SU-DHL-6 (cell line): ENCODE data around the gene CPLX1.

Experiments
- H2AFZ ChIP-seq: fragments of 200-600 bp; sonication (generic); 2 replicates; pipeline ENCODE4 v1.6.1; 2014; ENCODE audit warnings: low read depth, mild to moderate bottlenecking, moderate library complexity, mixed read lengths, antibody characterized with exemption, low read length; ENCODE audit not compliant: severe bottlenecking
- H3F3A ChIP-seq: fragments of 200-600 bp; shearing (Covaris generic); 2 replicates; pipeline ENCODE4 v1.6.0; 2016; ENCODE audit warnings: antibody characterized with exemption, mild to moderate bottlenecking; ENCODE audit not compliant: insufficient read depth
- H3K27ac ChIP-seq: fragments of 200-600 bp; sonication (generic); 2 replicates; pipeline ENCODE4 v1.5.1; 2016; ENCODE audit warnings: low read depth, mild to moderate bottlenecking, low read length, moderate library complexity, mixed read lengths
- H3K27me3 ChIP-seq: fragments of 200-600 bp; sonication (generic), shearing (Covaris generic); 2 replicates; pipeline ENCODE4 v1.6.0; 2014; ENCODE audit warnings: mild to moderate bottlenecking, low read length
- H3K36me3 ChIP-seq: fragments of 200-600 bp; sonication (generic); 2 replicates; pipeline ENCODE4 v1.6.1; 2014; ENCODE audit warnings: mild to moderate bottlenecking, low read length, mixed read lengths
- H3K4me2 ChIP-seq: fragments of 300-600, 200-600 bp; shearing (Covaris generic), sonication (generic); 2 replicates; pipeline ENCODE4 v1.6.0; 2014; ENCODE audit warnings: low read length, low read depth, mild to moderate bottlenecking; ENCODE audit not compliant: poor library complexity, severe bottlenecking
- H3K4me3 ChIP-seq: fragments of 200-600 bp; sonication (generic); 2 replicates; pipeline ENCODE4 v1.5.1; 2014; ENCODE audit warnings: antibody characterized with exemption, low read length, mild to moderate bottlenecking, mixed read lengths; ENCODE audit not compliant: insufficient read depth, poor library complexity, severe bottlenecking
- H3K79me2 ChIP-seq: fragments of 200-600 bp; sonication (generic); 2 replicates; pipeline ENCODE4 v1.6.1; 2014; ENCODE audit warnings: mild to moderate bottlenecking, low read length, moderate library complexity; ENCODE audit not compliant: insufficient read depth
- H3K9ac ChIP-seq: fragments of 200-600 bp; sonication (generic); 2 replicates; pipeline ENCODE4 v1.7.0; 2014; ENCODE audit warnings: mild to moderate bottlenecking, low read length
- H3K9me2 ChIP-seq: fragments of 200-600 bp; sonication (generic); replicated peaks from 2 replicates; pipeline ENCODE4 v1.6.1; 2014; ENCODE audit warnings: low read length; ENCODE audit not compliant: insufficient read depth
- H3K9me3 ChIP-seq: fragments of 200-600 bp; sonication (generic); 2 replicates; pipeline ENCODE4 v1.6.1; 2014; ENCODE audit warnings: low read length, mixed read lengths; ENCODE audit not compliant: insufficient read depth
- H4K20me1 ChIP-seq: fragments of 200-600 bp; sonication (generic); 2 replicates; pipeline ENCODE4 v1.6.1; 2014; ENCODE audit warnings: low read depth, mild to moderate bottlenecking, antibody characterized with exemption, low read length, moderate library complexity, mixed read lengths
- CTCF ChIP-seq: fragments of 200-600 bp; sonication (generic); IDR thresholded peaks from one replicate; pipeline ENCODE4 v1.5.1; 2017; ENCODE audit warnings: antibody characterized with exemption, mild to moderate bottlenecking, low read length, moderate library complexity; ENCODE audit not compliant: insufficient read depth, poor library complexity, severe bottlenecking
- EZH2phosphoT487 ChIP-seq: fragments of 200-600 bp; sonication (generic), shearing (Covaris generic); conservative IDR thresholded peaks from 2 replicates; pipeline ENCODE4 v1.6.1; 2018; ENCODE audit warnings: mild to moderate bottlenecking, antibody characterized with exemption, low read length, moderate library complexity, mixed read lengths

Gene CPLX1

GRCh38 chr4:827209-828081, 1.5 kb upstream of the CPLX1 start:
- H3F3A ChIP-seq: no peaks in the 10 kb centered on the region
- no peak for TF ChIP-seq EZH2phosphoT487
- TF ChIP-seq CTCF: no peak
- no peaks in the 10 kb centered on the region for H3K36me3 ChIP-seq
- no peaks in the 10 kb centered on the region for H3K9me3 ChIP-seq
- no peaks in the 10 kb centered on the region for H3K27me3 ChIP-seq
- H3K4me3 ChIP-seq: no peak overlapping the region
- no peaks in the 10 kb centered on the region for H4K20me1 ChIP-seq
- H3K9me2 ChIP-seq: no peaks in the 10 kb centered on the region
- no peak overlapping the region for H3K4me2 ChIP-seq
- H3K9ac ChIP-seq: no peak overlapping the region
- no peaks in the 10 kb centered on the region for H3K79me2 ChIP-seq
- H3K27ac ChIP-seq: no peak overlapping the region
- no peak overlapping the region for H2AFZ ChIP-seq

GRCh38 chr4:826508-827208, 729 bp upstream of the CPLX1 start:
- no peaks in the 10 kb centered on the region for H3K36me3 ChIP-seq
- H3K79me2 ChIP-seq: no peaks in the 10 kb centered on the region
- H4K20me1 ChIP-seq: no peaks in the 10 kb centered on the region
- no peak overlapping the region for H3K9ac ChIP-seq
- H3K9me3 ChIP-seq: no peaks in the 10 kb centered on the region
- no peak overlapping the region for H3K4me3 ChIP-seq
- no peak overlapping the region for H2AFZ ChIP-seq
- no peaks in the 10 kb centered on the region for H3F3A ChIP-seq
- no peak overlapping the region for H3K4me2 ChIP-seq
- H3K9me2 ChIP-seq: no peaks in the 10 kb centered on the region
- H3K27ac ChIP-seq: no peak overlapping the region
- no peaks in the 10 kb centered on the region for H3K27me3 ChIP-seq
- TF ChIP-seq EZH2phosphoT487: no peak
- no peak for TF ChIP-seq CTCF

- H3K27ac ChIP-seq: no peak overlapping the region
- no peak overlapping the region for H3K9ac ChIP-seq
- no peaks in the 10 kb centered on the region for H3F3A ChIP-seq
- H3K4me3 ChIP-seq: peak overlapping the region; percentile 44
- TF ChIP-seq EZH2phosphoT487 (no peak), CTCF (no peak)
- no peaks in the 10 kb centered on the region for H3K9me2 ChIP-seq
- no peaks in the 10 kb centered on the region for H3K36me3 ChIP-seq
- H3K27me3 ChIP-seq: no peaks in the 10 kb centered on the region
- no peak overlapping the region for H2AFZ ChIP-seq
- H4K20me1 ChIP-seq: no peaks in the 10 kb centered on the region
- no peaks in the 10 kb centered on the region for H3K79me2 ChIP-seq
- H3K9me3 ChIP-seq: no peaks in the 10 kb centered on the region
- peak overlapping the region; percentile 51 for H3K4me2 ChIP-seq
Observed at GRCh38 chr4:825063-825970, 612 bp downstream of the CPLX1 start.
